GM20431 (cell line): Measurements from ENCODE around the gene SWSAP1.
"Not testable (repeated sequence)": the region's sequence is repeated elsewhere in the genome, so short reads cannot be mapped to it uniquely, and the experiment has no call there.

Experiments used
- in situ Hi-C: fragments of 300-500 bp; cut with MseI, MboI; formaldehyde crosslinking; loops from one replicate; pipeline ENCODE4 v1.15.0; 2020; ENCODE audit warnings: low sequenced_read_pairs; ENCODE audit not compliant: unreplicated experiment

The SWSAP1 gene

DNA sequence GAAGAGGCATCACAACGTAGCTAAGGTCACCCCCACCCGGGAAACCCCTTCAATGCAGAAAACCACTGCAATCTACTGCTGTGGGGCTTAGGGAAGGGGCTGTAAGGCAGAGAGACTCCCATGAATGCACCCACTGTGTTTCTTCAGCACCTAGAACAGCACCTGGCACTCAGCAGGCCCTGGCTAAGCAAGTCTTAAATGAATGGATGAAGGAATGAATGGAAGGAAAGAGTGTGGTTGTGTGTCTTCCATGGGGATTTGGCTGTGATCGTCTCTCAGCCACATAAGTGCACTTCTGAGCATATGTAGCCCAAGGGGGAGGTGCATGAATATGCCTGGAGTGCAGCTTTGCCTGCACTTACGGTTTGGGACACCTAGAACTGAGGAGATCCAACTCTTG is 25.3 kb upstream of the SWSAP1 start:
- in situ Hi-C loops, result no loop called here

DNA sequence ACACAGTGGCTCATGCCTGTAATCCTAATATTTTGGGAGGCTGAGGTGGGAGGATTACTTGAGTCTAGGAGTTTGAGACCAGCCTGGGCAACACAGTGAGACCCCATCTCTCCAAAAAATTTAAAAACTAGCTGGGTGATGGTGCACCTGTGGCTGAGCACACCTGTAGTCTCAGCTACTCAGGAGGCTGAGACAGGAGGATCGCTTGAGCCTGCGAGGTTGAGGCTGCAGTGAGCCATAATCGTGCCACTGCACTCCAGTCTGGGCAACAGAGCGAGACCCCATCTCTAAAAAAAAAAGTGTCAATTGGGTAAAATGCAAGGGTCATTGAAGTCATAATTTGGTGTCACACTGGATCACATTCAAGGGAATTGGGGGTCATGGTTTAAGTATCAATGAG is 20.4 kb upstream of the SWSAP1 start:
- in situ Hi-C loops, result not testable (repeated sequence)

DNA sequence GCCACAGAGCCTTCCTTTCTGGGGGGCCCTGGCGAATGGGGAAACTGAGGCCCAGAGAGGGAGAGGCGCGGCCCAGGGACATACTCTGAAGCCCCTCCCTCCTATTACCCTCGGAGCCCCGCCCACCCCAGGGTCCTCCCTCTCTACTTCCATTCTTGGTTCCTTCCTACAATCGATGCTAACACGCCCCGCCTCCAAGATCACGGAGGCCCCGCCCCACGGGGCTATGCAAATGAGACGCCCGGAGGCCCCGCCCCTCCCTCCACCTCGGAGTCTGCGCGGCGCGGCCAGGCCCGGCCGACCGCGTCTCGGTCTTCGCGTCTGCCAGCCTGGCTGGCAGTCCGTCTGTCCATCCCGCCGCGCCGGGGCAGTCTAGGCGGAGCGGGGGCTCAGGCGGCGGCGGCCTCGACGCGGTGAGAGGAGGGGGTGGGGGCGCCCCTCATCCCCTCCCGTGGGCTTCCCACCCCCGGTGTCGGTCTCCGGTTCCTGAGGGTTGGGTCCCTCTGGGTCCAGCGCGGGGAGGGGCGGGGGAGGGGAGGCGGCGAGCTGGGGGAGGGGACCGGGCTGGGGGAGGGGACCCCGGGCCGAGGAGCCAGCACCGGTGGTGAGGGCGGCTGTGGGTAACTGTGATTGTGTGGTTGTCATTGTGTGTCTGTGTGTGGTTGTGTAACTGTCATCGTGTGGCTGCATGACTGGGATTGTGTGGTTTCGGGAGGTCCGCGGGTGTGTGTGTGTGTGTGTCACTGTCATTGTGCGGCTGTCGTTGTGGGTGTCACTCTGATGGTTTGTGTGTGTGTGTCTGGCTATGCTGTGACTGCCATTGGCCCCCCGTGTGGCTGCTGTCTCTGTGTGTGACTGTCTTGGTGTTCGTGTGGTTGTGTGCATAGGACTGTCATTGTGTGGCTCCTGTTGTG is 19.0 kb upstream of the SWSAP1 start, which contains the start of gene PLPPR2:
Gene PLPPR2 (plus strand): TSS at position 273 of the 914 bp plus-strand sequence. CDS start 2,242 bp downstream, outside the sequence.
- in situ Hi-C loops, result no loop called here

DNA sequence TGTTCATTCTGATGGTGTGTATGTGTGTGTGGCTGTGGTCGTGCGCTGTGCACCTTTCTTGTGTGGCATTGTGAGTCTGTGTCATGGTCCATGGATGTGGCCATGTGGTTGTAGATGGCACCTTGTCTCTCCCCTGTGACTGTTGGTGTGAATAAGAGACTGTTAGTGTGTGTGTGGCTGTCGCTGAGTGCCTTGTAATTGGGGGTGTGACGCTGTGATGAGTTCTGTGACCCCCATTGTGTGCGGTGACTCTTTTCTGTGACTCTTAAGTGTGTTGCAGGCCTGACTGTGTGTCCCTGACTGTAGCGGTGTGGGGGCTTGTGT is 18.4 kb upstream of the SWSAP1 start:
- in situ Hi-C loops, result no loop called here

GRCh38 chr19:11356676-11357550 is 17.6 kb upstream of the SWSAP1 start:
- in situ Hi-C loops, result no loop called here

DNA sequence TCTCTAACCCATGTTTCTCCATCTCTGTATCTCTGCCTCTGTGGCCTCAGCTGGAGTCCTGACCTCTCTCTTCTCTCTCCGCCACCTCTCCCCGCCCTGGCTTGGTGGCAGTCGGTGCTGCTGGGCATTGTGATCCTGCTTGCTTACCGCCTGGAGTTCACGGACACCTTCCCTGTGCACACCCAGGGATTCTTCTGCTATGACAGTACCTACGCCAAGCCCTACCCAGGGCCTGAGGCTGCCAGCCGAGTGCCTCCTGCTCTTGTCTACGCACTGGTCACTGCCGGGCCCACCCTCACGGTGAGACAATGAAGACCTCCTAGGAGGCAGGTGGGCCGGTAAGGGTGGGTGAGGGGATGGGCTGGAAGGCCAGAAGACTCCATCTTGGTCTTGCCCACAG is 15.0 kb upstream of the SWSAP1 start:
- in situ Hi-C loops, result no loop called here

DNA sequence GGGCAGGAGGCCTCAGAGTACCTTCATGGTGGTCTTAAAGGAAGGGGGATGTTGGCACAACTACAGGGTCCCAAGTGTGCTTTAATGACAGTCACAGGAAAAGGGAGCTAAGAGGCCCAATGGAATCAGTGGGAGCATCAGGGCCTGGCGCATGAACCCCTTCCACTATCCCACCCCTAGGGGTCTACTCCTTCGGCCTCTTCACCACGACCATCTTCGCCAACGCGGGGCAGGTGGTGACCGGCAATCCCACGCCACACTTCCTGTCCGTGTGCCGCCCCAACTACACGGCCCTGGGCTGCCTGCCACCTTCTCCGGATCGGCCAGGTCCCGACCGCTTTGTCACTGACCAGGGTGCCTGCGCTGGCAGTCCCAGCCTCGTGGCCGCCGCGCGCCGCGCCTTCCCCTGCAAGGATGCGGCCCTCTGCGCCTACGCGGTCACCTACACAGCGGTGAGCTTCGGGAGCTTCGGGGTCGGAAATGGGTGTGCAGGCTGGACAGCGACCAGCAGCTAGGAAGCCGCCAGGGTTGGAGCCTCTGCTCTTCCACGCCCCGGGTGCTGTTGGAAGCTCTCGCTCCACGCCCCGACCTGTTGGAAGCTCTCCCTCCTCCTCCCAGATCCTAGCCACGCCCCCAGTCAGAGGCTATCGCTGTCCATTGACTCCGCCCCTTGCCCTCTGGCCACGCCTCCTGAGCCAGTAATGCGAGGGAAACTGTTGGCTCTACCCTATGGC is 13.3 kb upstream of the SWSAP1 start:
- in situ Hi-C loops, result no loop called here

GRCh38 chr19:11361771-11362731 is 12.4 kb upstream of the SWSAP1 start:
- in situ Hi-C loops, result no loop called here

GRCh38 chr19:11363881-11364280 is 10.6 kb upstream of the SWSAP1 start:
- in situ Hi-C loops, result no loop called here

- in situ Hi-C loops, result no loop called here
These were observed 10.1 kb upstream of the SWSAP1 start for GRCh38 chr19:11364296-11364904.

DNA sequence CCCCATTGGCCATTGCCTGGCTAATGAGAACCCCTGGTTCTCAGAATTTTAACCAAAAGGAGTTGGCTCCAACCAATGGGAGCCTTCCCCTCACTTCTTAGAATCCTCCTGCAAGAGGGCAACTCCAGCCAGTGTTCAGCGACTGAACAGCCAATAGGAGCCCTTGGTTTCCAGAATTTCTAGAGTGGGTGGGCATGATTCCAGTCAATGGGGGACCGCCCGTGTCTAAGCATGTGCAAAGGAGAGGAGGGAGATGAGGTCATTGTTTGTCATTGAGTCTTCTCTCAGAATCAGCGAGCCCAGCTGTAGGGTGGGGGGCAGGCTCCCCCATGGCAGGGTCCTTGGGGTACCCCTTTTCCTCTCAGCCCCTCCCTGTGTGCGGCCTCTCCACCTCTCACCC is 9.5 kb upstream of the SWSAP1 start:
- in situ Hi-C loops, result no loop called here

GRCh38 chr19:11365557-11366117 is 8.8 kb upstream of the SWSAP1 start:
- in situ Hi-C loops, result no loop called here

DNA sequence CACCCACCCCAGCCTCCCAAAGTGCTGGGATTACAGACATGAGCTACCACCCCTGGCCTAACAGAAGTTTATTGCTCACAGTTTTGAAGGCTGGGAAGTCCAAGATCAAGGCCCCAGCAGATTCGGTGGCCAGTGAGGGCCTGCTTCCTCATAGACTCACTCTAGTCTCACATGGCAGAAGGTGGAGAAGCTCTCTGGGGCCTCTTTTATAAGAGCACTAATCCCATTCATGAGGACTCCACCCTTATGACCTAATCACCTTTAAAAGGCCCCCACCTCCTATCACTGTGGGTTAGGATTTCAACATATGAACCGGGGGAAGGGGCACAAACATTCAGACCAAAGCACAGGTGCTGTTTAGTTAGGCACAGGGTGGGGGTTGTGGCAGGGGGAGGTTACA is 6.9 kb upstream of the SWSAP1 start:
- in situ Hi-C loops, result no loop called here

GRCh38 chr19:11370744-11371143 is 3.7 kb upstream of the SWSAP1 start:
- in situ Hi-C loops, result no loop called here

DNA sequence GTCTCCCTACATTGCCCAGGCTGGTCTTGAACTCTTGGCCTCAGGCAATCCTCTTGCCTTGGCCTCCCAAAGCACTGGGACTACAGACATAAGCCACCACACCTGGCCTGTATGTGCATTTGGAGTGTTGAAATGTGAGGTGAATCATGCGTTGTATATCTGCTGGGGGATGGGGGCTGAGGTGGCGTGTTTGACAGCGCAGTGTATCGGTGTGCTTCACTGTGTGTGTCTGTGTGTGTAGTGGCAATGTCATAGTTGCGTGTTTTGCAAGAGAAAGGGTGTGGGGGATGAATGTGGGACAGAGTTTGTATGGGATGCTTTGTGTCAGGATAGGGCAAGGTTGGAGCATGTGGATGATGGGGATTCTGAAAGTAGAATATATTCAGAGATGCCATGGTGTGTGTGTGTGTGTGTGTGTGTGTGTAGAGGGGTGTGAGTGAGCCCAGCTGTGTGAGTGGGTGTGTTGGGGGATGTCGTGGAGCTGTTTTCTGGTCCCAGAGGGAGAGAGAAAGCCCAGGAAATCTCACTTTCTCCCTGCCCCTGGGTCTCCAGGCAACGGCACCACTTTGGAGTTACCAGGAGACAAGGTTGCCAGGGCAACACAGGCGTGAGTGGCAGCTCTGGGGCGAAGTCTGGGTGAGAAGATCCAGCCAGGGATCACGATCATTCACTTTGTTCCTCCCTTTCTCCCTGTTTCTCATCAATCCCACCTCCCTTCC is 1.1 kb upstream of the SWSAP1 start:
- in situ Hi-C loops, result no loop called here

DNA sequence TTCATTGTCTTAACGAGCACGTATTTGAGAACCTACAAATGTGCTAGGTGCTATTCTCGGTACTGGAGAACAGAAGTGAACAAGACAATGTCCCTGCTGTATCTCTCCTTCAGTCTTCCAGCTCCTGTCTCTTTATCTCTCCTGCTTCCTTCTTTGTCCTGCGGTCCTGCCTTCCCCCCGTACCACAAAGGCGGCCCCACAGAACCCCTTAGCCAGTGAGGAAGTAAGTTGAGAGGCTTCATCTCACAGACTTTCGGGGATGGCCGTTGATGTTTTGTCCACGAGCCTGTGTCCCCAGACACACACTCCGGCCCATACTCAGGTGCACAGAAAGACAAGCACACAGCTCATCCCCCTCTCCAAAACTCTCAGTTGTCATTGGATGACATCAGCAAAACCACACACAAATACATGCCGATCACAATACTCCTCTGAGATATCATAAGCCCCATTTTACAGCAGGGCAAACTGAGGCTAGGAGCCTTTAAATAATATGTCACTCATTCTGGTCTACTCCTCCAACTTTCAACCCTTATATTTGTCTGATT is 507 bp upstream of the SWSAP1 start:
- in situ Hi-C loops, result no loop called here

DNA sequence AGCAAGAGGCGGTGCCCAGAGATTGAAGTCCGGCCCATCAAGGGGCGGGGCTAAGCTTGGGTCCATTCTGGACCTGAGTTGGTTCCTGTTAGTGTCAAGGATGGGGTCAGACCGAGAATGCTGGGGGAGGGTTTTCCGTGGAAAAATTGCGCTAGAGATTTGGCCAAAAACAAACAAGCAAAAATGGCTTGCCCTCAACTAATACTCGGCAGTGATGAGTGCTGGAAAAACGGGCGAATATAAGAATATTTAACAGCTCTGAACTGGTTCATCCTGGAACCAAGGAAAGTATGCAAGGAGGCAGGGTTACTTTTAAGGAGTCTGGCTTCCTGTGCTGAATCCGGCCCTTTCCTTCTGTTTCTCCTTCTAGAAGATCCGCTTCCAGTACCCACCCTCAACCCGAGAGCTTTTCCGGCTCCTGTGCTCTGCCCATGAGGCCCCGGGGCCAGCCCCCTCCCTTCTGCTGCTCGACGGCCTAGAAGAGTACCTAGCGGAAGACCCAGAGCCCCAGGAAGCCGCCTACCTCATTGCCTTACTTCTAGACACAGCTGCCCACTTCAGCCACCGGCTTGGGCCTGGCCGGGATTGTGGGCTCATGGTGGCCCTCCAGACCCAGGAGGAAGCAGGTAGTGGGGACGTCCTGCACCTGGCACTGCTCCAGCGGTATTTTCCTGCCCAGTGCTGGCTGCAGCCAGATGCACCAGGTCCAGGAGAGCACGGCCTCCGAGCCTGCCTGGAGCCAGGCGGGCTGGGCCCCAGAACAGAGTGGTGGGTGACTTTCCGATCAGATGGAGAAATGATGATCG is 880 bp downstream of the SWSAP1 start:
- in situ Hi-C loops, result no loop called here
